HG02571 (cell line): ENCODE data around the gene MEI4.
A peak's percentile ranks its signal among the peaks of the same experiment; 100 is the strongest.
"Not testable (repeated sequence)": the region's sequence is repeated elsewhere in the genome, so short reads cannot be mapped to it uniquely, and the experiment has no call there.

Experiments
- ATAC-seq: cut with Tn5 transposase; IDR thresholded peaks from one replicate; pipeline ENCODE4 v1.9.1; 2021; ENCODE audit warnings: mild to moderate bottlenecking, moderate library complexity; ENCODE audit not compliant: unreplicated experiment

MEI4 gene, protein sequence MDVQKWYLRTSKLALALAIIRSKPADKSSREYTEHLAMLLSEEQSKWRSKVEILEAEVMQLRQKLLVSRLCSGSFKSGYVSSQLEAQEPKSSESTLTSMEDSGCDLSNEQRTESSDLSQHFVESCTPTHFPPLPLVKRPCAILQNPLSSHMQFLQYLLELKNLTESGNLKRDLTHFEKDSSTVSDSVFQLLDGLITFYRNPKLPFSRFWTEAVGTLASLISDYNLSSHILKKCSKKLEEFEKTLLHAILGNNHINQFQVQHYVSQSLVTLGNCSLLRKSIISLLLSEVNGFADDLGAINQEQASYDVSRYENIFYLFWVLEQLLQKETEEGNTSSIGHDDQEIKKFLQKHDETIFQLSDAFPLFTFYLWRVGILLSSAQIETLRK

GRCh38 chr6:77652739-77653138 is at the start of gene MEI4:
MEI4 (plus strand) TSS chr6:77653039; CDS start chr6:77690672, 37,633 bp downstream.
- no peak for ATAC-seq

GRCh38 chr6:77604476-77604875 is 48.4 kb upstream of the MEI4 start:
- ATAC-seq = no peak

DNA sequence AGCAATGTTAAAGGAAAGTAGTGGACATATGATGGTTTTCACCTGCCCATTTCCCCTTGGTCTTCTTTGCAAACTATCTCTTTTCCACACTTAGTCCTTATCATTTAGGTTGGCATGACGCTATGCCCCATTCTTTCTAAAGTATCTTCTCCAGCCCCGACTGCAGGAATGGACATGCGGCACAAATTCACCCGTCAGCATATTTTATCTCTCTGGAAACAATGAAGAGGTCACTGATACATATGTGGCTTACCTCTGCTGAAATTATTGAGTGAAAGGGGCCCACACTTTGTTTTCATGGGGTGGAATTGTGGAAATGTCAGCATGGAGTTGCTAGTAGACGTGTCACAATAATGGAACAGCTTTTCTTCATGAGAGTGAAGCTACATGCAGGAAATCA is 45.8 kb upstream of the MEI4 start:
- ATAC-seq = no peak

DNA sequence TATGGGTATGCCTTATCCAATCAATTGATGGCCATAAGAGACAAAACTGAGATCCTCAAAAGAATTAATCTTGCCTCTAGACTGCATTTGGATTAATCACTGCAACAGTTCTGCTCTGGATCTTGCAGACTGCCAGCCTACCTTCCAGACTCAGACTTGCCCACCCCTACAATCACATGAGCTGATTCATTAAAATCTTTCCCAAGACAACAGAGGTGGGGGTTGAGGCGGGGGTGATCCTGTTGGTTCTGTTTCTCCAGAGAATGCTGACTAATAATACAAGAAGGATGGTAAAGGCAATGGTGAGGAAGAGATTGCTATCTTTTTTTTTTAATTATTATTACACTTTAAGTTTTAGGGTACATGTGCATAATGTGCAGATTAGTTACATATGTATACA is 43.7 kb upstream of the MEI4 start:
- ATAC-seq = no peak

GRCh38 chr6:77619114-77619513 is 33.7 kb upstream of the MEI4 start:
- ATAC-seq = no peak

DNA sequence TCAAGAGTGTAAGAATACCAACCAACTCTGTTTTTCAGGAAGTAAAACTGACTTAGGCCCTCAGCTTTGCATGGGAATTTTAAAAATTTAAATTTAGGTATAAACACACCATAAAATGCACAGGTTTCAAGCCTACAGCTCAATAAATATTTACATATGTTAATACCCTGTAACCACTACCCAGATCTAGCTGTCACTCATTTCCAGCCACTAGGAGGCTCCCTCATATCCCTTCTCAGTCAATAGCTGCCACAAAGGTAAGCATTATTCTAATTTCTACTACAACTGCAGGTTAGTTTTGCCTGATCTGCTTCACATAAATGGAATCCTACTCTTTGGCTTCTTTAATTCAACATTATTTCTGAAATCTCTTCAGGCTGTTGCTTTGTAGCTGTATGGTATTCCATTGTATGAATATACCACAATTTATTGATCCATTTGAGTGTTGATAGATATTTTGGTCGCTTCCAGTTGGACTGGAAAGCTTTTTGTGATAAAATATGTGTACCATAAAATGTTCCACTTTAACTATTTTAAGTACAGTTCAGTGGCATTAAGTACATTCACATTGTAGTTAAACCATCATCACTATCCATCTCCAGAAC is 32.5 kb upstream of the MEI4 start:
- no peak for ATAC-seq

GRCh38 chr6:77624515-77624914 is 28.3 kb upstream of the MEI4 start:
- no peak for ATAC-seq

DNA sequence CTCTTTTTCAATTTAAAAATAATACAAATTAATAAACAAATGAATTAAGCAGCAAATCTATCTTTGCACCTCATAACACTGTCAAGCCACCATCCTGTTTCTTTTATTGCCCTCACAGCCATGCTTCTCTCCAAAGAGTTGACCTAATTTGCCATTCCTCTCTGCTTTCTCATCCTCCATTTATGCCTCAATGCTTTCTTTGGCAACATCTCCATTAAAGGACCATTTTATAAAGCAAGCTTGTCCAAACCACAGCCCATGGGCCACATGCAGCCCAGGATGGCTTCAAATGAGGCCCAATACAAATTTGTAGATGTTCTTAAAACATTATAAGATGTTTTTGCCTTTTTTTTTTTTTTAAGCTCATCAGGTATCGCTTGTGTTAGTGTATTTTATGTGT is 26.4 kb upstream of the MEI4 start:
- no peak for ATAC-seq

DNA sequence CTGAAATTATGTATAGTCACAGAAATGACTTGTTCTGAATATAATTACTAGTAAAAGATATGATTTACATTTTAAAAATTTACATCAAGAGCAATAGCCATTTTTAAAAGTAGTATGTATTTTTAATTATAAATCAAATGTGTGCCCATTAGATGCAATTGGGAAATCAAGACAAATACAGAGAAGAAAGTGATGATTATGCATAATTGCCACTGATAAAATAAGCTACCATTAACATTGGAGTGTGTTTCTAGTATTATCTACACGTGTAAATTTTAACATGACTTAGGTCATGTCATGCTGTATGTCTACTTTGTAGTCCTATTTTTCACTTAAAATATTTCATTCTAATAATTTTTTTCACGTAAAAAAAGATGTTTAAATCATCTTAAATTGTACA is 22.8 kb upstream of the MEI4 start:
- no peak for ATAC-seq

GRCh38 chr6:77633471-77633870 is 19.4 kb upstream of the MEI4 start:
- no peak for ATAC-seq

GRCh38 chr6:77633993-77634715 is 18.7 kb upstream of the MEI4 start:
- no peak for ATAC-seq

GRCh38 chr6:77638129-77638830 is 14.6 kb upstream of the MEI4 start:
- no peak for ATAC-seq

DNA sequence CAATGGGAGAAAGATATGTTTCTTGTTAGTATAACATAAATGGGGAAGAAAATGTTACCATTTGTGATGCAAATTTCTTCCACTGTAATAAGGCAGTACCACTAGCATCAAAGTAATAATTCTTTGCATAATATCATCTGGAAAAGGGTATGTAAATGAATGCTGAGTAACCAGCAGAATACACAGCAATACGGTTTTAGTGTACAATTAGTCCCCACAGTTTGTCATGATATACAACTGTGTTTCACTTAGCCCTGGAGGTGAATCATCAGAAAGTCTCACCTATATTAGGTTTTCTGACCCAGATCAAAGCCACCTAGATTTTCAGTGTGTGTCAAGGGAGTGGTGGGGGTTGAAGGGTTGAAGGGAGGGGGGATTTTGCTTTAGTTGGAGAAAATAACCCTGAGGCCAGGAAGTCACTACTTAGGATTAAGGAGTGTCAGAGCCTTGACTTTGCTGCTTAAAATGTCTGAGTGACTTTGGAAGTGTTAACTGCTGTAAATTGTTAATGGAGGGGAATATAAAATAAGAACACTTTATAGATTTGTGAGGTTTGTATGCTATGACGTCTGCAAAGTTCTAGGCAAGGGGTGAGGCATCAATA is 8.6 kb upstream of the MEI4 start:
- no peak for ATAC-seq

GRCh38 chr6:77650098-77650663 is 2.7 kb upstream of the MEI4 start:
- peak; percentile 72 for ATAC-seq

- no peak for ATAC-seq
Measured at GRCh38 chr6:77653816-77654215, 977 bp downstream of the MEI4 start.

- ATAC-seq = not testable (repeated sequence)
Measured at GRCh38 chr6:77655035-77655434, 2.2 kb downstream of the MEI4 start.

DNA sequence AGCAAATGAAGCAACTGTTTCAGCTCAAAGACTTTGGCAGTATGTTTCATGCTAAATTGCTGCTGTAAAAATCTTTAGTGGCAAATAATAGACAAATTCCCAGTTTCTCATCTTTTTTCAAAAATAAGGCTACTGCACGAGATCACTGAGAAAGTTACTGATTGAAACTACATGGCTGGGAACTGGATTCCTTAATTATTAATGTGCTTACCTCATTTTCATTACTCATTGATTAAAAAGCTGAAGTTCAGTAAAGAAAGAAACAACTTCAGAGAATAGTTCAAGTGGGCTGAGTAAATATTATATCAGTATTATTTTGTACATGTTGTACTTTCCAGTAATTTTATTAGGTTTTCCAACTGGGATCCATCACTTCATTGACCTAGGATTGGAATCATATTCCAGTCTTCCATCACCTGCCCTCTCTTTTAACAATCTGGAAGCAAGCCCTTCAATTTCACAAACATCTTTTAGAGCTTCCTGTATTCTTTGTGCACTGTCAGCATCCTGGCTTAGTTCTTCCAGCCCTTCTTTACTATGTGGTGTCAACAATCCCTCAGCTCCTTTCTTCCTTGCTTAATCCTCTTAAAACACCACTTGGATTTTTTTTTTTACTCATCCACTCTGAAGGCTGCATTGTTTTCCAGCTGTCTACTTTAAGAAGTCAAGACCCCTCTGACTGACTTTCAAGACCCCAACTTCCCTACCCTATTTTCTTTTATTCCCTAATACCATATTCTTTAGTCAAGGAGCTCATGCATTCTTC is 4.3 kb downstream of the MEI4 start:
- no peak for ATAC-seq

GRCh38 chr6:77666340-77666739 is 13.5 kb downstream of the MEI4 start:
- ATAC-seq = no peak

GRCh38 chr6:77666846-77667245 is 14.0 kb downstream of the MEI4 start:
- ATAC-seq = no peak

- ATAC-seq = no peak
Measured at GRCh38 chr6:77669913-77670312, 17.1 kb downstream of the MEI4 start.
